B cell (primary cell): ENCODE results near the gene CEP290. TPM values are rescaled to one million over a fixed set of nuclear protein-coding genes. Genes with fewer than 3 reads are reported as not detected.

Source experiments
- ATAC-seq: fragments of 200-7000 bp; cut with Tn5 transposase; one replicate; pipeline ENCODE4 v1.10.0; 2021; ENCODE audit warnings: low read depth, mild to moderate bottlenecking, moderate number of reproducible peaks, moderate library complexity
- CTCF ChIA-PET: fragments of 350-600 bp; sonication (Branson Sonifier 250); formaldehyde crosslinking; loops from one replicate; lab custom pipeline; 2021; ENCODE audit warnings: antibody characterized with exemption, inconsistent platforms; lab: Charles Lee
- POLR2A ChIA-PET: fragments of 350-600 bp; sonication (Branson Sonifier 250); formaldehyde crosslinking; loops from one replicate; lab custom pipeline; 2021; ENCODE audit warnings: antibody characterized with exemption; lab: Charles Lee
- DNase-seq: peaks from one replicate; pipeline ENCODE4 v3.0.0; 2013
- H2AFZ ChIP-seq: 2 replicates; pipeline ENCODE4 v1.6.1; 2012; ENCODE audit warnings: mild to moderate bottlenecking, low read depth, low read length; ENCODE audit not compliant: insufficient read depth, poor library complexity, severe bottlenecking
- H3K27ac ChIP-seq, 2 donors: 1 replicate in 1 of 2; 2 replicates in 1 of 2; pipeline ENCODE4 v1.5.1; 2012 to 2013; ENCODE audit warnings: low read length in 2 of 2, mild to moderate bottlenecking in 2 of 2, moderate library complexity in 1 of 2
- H3K27me3 ChIP-seq, 4 experiments: fragments of 200-600 bp in 1 of 4; sonication (generic) in 1 of 4; replicated peaks in 1 of 4; 1 replicate in 2 of 4; 2 replicates in 2 of 4; pipeline versions ENCODE4 v1.6.1 to v1.7.0; 2013 to 2016; ENCODE audit warnings: low read length in 3 of 4, mild to moderate bottlenecking in 2 of 4, mixed read lengths in 1 of 4, moderate library complexity in 1 of 4; ENCODE audit not compliant: insufficient read depth in 4 of 4, control insufficient read depth in 3 of 4; ENCODE audit errors: control extremely low read depth in 1 of 4
- H3K36me3 ChIP-seq, 2 experiments: replicated peaks in 1 of 2; 1 replicate in 1 of 2; 2 replicates in 1 of 2; pipeline versions ENCODE4 v1.6.1 to v1.7.1; 2013; ENCODE audit warnings: low read length in 1 of 2; ENCODE audit not compliant: insufficient read depth in 2 of 2, control insufficient read depth in 1 of 2; ENCODE audit errors: control extremely low read depth in 1 of 2, extremely low read depth in 1 of 2
- H3K4me1 ChIP-seq, 2 donors: fragments of 200-600 bp in 1 of 2; sonication (generic) in 1 of 2; 1 replicate in 1 of 2; 2 replicates in 1 of 2; pipeline versions ENCODE4 v1.5.1 to v1.6.1; 2013 to 2017; ENCODE audit warnings: low read length in 2 of 2; ENCODE audit not compliant: control insufficient read depth in 2 of 2, insufficient read depth in 2 of 2
- H3K4me2 ChIP-seq: replicated peaks from 2 replicates; pipeline ENCODE3; 2012; ENCODE audit warnings: mild to moderate bottlenecking, low read depth, low read length; ENCODE audit not compliant: poor library complexity, severe bottlenecking
- H3K4me3 ChIP-seq, 5 experiments: fragments of 200-600 bp in 1 of 5; sonication (generic) in 1 of 5; 1 replicate in 3 of 5; 2 replicates in 2 of 5; pipeline versions ENCODE4 v1.5.1 to v1.7.0; 2011 to 2016; ENCODE audit warnings: low read length in 4 of 5, mild to moderate bottlenecking in 4 of 5, low read depth in 2 of 5, control low read depth in 1 of 5, moderate library complexity in 1 of 5; ENCODE audit not compliant: insufficient read depth in 1 of 5; ENCODE audit errors: control extremely low read depth in 1 of 5, extremely low read depth in 1 of 5
- H3K79me2 ChIP-seq: fragments of 200-600 bp; sonication (generic); one replicate; pipeline ENCODE4 v1.6.0; 2016; ENCODE audit warnings: low read length; ENCODE audit not compliant: control insufficient read depth, insufficient read depth
- H3K9ac ChIP-seq: fragments of 200-600 bp; sonication (generic); 2 replicates; pipeline ENCODE4 v1.6.1; 2017; ENCODE audit warnings: mild to moderate bottlenecking, low read length, moderate library complexity
- H3K9me3 ChIP-seq, 3 donors: one replicate each; pipeline versions ENCODE4 v1.6.1 to v1.7.1; 2013; ENCODE audit warnings: low read length in 2 of 3; ENCODE audit not compliant: control insufficient read depth in 2 of 3, insufficient read depth in 1 of 3; ENCODE audit errors: control extremely low read depth in 1 of 3
- H4K20me1 ChIP-seq: 2 replicates; pipeline ENCODE4 v1.6.0; 2012; ENCODE audit warnings: mild to moderate bottlenecking, low read length; ENCODE audit not compliant: insufficient read depth, control insufficient read depth, poor library complexity, severe bottlenecking
- H3K27ac Mint-ChIP-seq: one replicate; pipeline ENCODE4 v1.8.0; 2021; ENCODE audit warnings: mixed read lengths
- H3K27me3 Mint-ChIP-seq: one replicate; pipeline ENCODE4 v1.8.0; 2021; ENCODE audit warnings: mixed read lengths
- H3K4me1 Mint-ChIP-seq: one replicate; pipeline ENCODE4 v1.8.0; 2021; ENCODE audit warnings: mixed read lengths
- H3K4me3 Mint-ChIP-seq: one replicate; pipeline ENCODE4 v1.8.0; 2021; ENCODE audit warnings: mixed read lengths
- H3K9me3 Mint-ChIP-seq: one replicate; pipeline ENCODE4 v1.8.0; 2022; ENCODE audit warnings: mixed read lengths; ENCODE audit not compliant: insufficient read depth
- CTCF ChIP-seq: fragments of 200-600 bp; IDR thresholded peaks from one replicate; pipeline ENCODE4 v1.8.0; 2022; ENCODE audit warnings: antibody characterized with exemption, mild to moderate bottlenecking
- EZH2 ChIP-seq: IDR thresholded peaks from 2 replicates; pipeline ENCODE4 v1.6.1; 2012; ENCODE audit warnings: borderline replicate concordance, low read depth, mild to moderate bottlenecking, moderate library complexity, low read length; ENCODE audit not compliant: insufficient read depth, poor library complexity, severe bottlenecking
- WGBS: methylation state at CpG from one replicate; pipeline ENCODE4 v1.1.5; 2013; ENCODE audit warnings: missing lambda C conversion rate; ENCODE audit not compliant: insufficient coverage; 5-methylcytosine and 5-hydroxymethylcytosine counted together
- intact Hi-C: fragments of 100-400 bp; cut with micrococcal nuclease; formaldehyde crosslinking; loops from one replicate; pipeline ENCODE4 v1.10.0; 2022
- polyA minus RNA-seq: library from RNA; depleted of rRNA, polyadenylated mRNA; stranded (reverse); fragments of >200 nt; gene quantifications from 2 replicates; pipeline ENCODE4 v1.2.3, GENCODE V29; 2012
- polyA plus RNA-seq: library from polyadenylated mRNA; depleted of rRNA; stranded (reverse); fragments of >200 nt; gene quantifications from 2 replicates; pipeline ENCODE4 v1.2.3, GENCODE V29; 2012
- total RNA-seq, 2 donors: library from RNA; stranded (reverse); fragments of 120-200 nt in 1 of 2; gene quantifications; 1 replicate in 1 of 2; 2 replicates in 1 of 2; pipeline versions ENCODE4 v1.2.3 to v1.2.4, GENCODE V29; 2013 to 2022

Gene CEP290
- total RNA-seq (27.3 and 31.0 TPM in 2 replicates), polyA plus RNA-seq (2.6 and 6.4 TPM in 2 replicates), polyA minus RNA-seq (10.2 and 10.8 TPM in 2 replicates)
- total RNA-seq (2013): 19.8 TPM

GRCh38 chr12:88141774-88142609 is at the start of gene CEP290, which contains the start of gene TMTC3:
CEP290 (minus strand) TSS chr12:88142088; CDS start chr12:88141307, 781 bp downstream.
TMTC3 (plus strand) TSS chr12:88142307; CDS start chr12:88148316, 6,009 bp downstream.
- no peak for TF ChIP-seq EZH2
- TF ChIP-seq CTCF: no peak
- WGBS: under 1% methylated on average over 49 of the region's 49 CpGs

More at GRCh38 chr12:88141774-88142609, at the start of gene CEP290, which contains the start of gene TMTC3:
- intact Hi-C loops: loop anchor here (1.0 to 5.0 kb wide), 4 partner anchors 31 to 1383 kb away; partner anchors contain the start of gene GALNT4
- ATAC-seq: peak; percentile 93
- Histone ChIP-seq H3K9ac (peak within 1 kb of the TSS; percentile 89), H3K4me3 (peak within 1 kb of the TSS; percentile 74 to 95 (median 82)), H2AFZ (peak within 1 kb of the TSS; percentile 96), H3K27ac (peak within 1 kb of the TSS; percentile 74 to 79), H3K36me3 (no peaks in the 10 kb centered on the region), H3K9me3 (no peaks in the 10 kb centered on the region), H3K27me3 (no peaks in the 10 kb centered on the region), H3K4me1 (peaks cover 12% of the 10 kb centered on the region in 2 donors), H4K20me1 (no peaks in the 10 kb centered on the region), H3K79me2 (peaks cover 26% of the 10 kb centered on the region), H3K4me2 (peak within 1 kb of the TSS; percentile 81)
- Mint-ChIP-seq H3K4me1 (peaks cover 27% of the 10 kb centered on the region), H3K27me3 (no peaks in the 10 kb centered on the region), H3K9me3 (no peaks in the 10 kb centered on the region), H3K4me3 (peak within 1 kb of the TSS; percentile 92), H3K27ac (peak within 1 kb of the TSS; percentile 92)
- POLR2A ChIA-PET: interaction anchor here (0.6 to 1.0 kb wide), 3 partner anchors 107 to 1385 kb away, joined by 3 to 5 read pairs (median 3); partner anchors contain the start of gene POC1B
- peak; percentile 96 for DNase-seq
- CTCF ChIA-PET: interaction anchor here (0.9 kb wide), 1 partner anchor 1384 kb away, joined by 3 read pairs; the partner anchor contains the start of gene POC1B
